ENCODE data around the gene NEGR1.

Gene NEGR1

GRCh38 chr1:71778940-71779339, 503.4 kb downstream of the NEGR1 start:
- DNase-seq: no peak

DNA sequence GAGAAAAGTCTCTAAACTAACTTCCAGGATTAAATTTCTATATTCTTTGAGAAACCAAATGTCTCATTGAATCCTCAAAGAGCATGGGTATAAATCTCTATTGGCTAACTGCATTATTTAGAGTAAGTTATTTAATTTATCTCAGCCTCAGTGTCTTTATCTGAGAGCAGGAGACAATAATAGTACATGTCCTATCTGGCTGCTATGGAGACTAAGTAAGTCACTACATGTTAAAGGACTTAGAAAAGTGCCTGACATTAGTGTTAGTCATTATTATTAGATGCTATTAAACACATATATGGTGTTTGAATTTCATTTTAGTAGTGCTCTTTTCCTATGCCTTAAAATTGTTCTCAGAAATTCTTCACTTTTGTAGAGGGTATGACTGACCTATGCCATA, 505.2 kb downstream of the NEGR1 start:
- no peak for DNase-seq

GRCh38 chr1:71774705-71775104, 507.6 kb downstream of the NEGR1 start:
- DNase-seq: no peak

- DNase-seq: no peak
Measured at GRCh38 chr1:71770121-71770520, 512.2 kb downstream of the NEGR1 start.

GRCh38 chr1:71766748-71767147, 515.6 kb downstream of the NEGR1 start:
- DNase-seq: no peak

DNA sequence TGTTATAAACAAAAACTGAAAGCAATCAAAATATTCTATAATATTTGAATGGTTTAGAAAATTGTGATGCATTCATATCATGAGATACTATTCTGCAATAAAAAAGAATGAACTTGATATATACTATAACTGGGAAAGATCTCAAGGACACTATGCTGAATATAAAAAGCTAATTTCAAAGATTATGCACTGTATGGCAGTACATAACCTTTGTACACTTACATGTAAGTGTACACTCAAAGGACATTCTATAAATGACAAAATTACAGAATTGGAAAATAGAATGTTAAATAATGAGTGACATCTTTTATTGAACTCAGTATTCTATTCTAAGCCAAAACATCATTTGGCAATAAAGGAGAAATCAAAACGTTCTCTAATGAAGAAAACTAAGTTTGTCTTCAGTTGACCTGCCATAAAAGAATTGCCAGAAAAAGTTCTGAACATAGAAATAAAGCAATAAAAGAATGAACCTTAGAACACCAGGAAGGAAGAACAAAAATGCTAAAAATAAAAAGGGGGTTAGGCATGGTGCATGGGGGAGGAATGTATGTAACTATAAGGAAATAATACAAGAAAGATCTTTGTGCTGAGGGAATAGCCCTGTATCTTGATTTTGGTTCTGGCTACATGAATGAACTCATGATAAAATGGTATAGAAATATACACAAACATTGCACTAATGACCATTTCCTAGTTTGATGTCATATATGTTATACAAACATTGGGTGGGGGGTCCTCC, 519.7 kb downstream of the NEGR1 start:
- no peak for DNase-seq

GRCh38 chr1:71755441-71755840, 526.9 kb downstream of the NEGR1 start:
- DNase-seq: no peak

GRCh38 chr1:71753746-71754145, 528.6 kb downstream of the NEGR1 start:
- no peak for DNase-seq

DNA sequence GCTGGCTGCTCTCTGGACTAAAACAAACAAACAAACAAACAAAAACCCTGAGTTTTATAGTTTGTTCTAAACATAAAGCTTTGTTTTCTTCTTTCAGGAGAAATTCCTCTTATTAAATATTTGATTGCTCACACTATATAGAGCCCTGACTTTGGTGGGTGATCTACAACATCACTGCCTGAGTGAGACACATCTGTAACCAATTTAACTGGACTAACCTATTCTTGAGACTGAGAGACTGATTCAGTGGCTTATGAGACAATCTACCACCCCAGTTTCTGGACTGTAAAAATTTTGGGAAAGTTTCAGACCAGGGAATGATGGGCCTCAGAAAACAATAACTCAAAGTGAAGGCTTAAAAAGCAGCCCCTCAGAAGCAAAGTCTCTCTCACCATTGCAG, 537.0 kb downstream of the NEGR1 start:
- DNase-seq: no peak

- no peak for DNase-seq
Measured at GRCh38 chr1:71743862-71744261, 538.5 kb downstream of the NEGR1 start.

DNA sequence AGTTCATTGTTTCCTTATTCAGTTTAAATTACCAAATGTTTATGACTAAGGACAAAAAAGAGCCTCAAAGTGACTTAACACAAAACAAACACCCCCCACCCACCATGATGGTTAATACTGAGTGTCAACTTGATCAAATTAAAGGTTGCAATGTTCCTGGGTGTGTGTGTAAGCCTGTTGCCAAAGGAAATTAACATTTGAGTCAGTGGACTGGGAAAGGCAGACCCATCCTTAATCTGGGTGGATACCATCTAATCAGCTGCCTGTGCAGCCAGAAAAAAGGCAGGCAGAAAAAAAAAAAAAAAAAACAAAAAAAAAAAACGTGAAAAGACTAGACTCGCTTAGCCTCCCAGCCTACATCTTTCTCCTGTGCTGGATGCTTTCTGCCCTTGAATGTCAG, 543.4 kb downstream of the NEGR1 start:
- DNase-seq: no peak

GRCh38 chr1:71738256-71738655, 544.1 kb downstream of the NEGR1 start:
- no peak for DNase-seq

- DNase-seq: no peak
Measured at GRCh38 chr1:71737768-71738167, 544.6 kb downstream of the NEGR1 start.

GRCh38 chr1:71733121-71733520, 549.2 kb downstream of the NEGR1 start:
- no peak for DNase-seq

GRCh38 chr1:71721532-71721931, 560.8 kb downstream of the NEGR1 start:
- no peak for DNase-seq

- DNase-seq: no peak
Measured at GRCh38 chr1:71719330-71719729, 563.0 kb downstream of the NEGR1 start.

DNA sequence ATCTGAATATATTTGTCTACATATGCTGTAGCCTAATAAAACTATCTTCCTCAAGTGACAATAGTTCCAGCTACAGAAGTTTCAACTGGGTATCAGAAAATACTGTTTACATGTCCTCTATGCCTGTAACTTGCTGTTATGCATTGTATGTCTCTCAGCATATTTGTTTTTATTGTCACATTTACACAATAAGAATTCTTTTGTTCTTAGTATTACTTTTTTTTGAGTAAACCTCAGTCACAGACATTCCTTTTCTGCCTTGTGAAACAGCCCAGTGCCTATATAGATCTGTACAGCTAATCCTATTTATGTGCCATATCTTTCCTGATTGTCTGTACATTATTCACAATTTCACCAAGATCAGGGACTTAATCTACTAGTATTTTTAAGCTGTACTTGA, 565.2 kb downstream of the NEGR1 start:
- DNase-seq: no peak

DNA sequence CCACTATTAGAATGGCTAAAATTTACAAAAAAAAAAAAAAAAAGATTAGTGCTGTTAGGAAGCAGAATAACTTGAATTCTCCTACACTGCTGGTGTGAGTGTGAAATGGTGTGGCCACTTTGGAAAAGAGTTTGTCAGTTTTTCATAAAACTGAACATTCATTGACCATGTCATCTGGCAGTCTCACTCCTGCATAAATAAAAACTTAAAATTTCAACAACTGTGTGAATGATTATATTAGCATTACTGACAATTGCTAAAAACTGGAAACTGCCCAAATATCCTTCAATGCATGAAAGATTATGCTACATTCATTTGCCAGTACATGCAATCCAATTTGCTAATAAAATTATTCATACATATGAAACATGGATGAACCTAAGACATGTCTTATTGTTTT, 570.9 kb downstream of the NEGR1 start:
- DNase-seq: no peak

- DNase-seq: no peak
Measured at GRCh38 chr1:71706029-71706671, 576.2 kb downstream of the NEGR1 start.

DNA sequence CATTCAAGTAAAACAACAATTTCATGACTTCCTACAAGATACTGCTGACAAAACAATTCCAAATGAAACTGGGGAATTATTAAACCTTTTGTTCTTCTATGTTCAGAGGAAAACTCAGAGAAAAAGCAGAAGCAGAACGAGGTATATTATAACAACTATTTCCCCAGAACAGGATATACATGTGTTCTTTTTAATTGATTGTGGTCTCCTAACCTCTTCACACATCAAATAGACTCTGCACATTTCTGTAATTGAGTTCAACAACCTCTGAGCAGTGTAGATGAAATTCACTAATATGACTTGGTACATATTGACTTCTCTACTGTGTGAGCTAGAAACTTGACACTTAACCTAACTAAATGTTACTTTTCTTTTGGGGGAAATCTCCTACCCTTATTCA, 584.2 kb downstream of the NEGR1 start:
- no peak for DNase-seq

GRCh38 chr1:71695821-71696220, 586.5 kb downstream of the NEGR1 start:
- no peak for DNase-seq

DNA sequence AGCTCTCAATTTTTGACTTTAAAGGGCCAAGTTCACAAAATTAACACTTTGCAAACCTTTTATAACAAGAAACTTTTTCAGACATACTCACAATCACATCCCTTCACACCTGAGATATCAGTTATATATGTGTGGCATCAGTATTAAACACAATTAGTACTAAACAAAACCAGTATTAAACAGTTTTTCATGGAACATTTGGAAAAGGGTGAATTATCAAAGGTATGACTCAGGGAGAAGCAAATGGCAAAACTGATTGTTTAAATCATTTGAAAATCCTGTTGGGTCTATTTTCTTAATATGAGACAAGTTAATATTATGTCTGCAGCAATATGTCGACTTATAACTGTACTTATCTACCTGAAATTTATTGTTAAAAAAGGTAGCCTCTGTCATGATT, 587.3 kb downstream of the NEGR1 start:
- DNase-seq: no peak

DNA sequence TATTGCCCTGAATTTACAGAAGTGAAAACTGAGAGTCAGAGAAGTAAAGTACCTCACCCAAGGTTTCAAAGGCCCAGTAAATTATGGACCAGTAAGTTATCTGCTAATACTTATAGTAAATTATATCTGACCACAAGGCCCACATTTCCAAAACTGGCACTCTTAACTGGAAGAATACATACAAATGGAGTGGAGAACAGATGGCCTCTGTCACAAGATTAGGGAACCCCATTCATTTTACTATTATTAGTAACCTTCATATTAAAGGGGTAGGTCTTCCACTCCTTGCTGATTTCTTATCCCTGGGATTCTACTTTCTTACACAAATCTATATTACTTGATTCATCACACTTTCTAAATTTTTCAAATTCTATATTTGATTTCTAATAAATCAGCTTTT, 588.8 kb downstream of the NEGR1 start:
- no peak for DNase-seq

- DNase-seq: no peak
Measured at GRCh38 chr1:71689635-71690034, 592.7 kb downstream of the NEGR1 start.

Data from right kidney (tissue), 1 donor.